Prostate gland (tissue), 2 donors: ENCODE results near the gene NXPE3.

Source experiments
- POLR2AphosphoS5 ChIP-seq: sonication (generic); formaldehyde crosslinking; IDR thresholded peaks from one replicate; pipeline ENCODE4 v1.6.1; 2017; ENCODE audit warnings: antibody characterized with exemption
- TF ChIP-seq, protein P1 (sequence below), 4 experiments: fragments of 200-600 bp in 2 of 4; fragments of 450-650 bp in 2 of 4; sonication (generic) in 2 of 4; IDR thresholded peaks; 1 replicate in 3 of 4; 2 replicates in 1 of 4; pipeline ENCODE4 v1.5.1; 2016 to 2019; ENCODE audit warnings: antibody characterized with exemption in 4 of 4, mild to moderate bottlenecking in 2 of 4, moderate library complexity in 2 of 4

DNA sequence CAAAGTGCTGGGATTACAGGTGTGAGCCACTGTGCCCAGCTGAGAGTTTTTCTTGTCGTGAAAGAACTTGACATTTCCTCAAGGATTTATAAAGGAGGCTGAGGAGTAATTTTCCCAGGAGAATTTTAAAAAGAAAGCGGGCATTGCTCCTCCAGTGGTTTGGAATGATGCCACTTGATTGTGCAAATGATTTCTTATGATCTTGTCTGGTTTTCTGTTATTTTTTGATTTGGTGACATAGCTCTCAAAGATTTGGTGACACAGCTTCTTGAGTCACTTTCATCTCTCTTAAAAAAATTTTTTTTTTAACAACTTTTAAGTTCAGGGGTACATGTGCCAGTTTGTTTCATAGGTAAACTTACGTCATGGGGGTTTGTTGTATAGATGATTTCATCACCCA, 45.7 kb downstream of the NXPE3 start:
- TF ChIP-seq, protein P1, sequence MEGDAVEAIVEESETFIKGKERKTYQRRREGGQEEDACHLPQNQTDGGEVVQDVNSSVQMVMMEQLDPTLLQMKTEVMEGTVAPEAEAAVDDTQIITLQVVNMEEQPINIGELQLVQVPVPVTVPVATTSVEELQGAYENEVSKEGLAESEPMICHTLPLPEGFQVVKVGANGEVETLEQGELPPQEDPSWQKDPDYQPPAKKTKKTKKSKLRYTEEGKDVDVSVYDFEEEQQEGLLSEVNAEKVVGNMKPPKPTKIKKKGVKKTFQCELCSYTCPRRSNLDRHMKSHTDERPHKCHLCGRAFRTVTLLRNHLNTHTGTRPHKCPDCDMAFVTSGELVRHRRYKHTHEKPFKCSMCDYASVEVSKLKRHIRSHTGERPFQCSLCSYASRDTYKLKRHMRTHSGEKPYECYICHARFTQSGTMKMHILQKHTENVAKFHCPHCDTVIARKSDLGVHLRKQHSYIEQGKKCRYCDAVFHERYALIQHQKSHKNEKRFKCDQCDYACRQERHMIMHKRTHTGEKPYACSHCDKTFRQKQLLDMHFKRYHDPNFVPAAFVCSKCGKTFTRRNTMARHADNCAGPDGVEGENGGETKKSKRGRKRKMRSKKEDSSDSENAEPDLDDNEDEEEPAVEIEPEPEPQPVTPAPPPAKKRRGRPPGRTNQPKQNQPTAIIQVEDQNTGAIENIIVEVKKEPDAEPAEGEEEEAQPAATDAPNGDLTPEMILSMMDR (IDR thresholded peaks at IDR 0.05) = no peak
- TF ChIP-seq POLR2AphosphoS5 = no peak
